PC-3 (cell line): Measurements from ENCODE around the gene SEC24B. TPM values are rescaled to one million over a fixed set of nuclear protein-coding genes. Genes with fewer than 3 reads are reported as not detected.

ENCODE experiments used
- ATAC-seq: fragments of 200-7000 bp; cut with Tn5 transposase; 2 replicates; pipeline ENCODE4 v1.9.1; 2020; ENCODE audit warnings: mild to moderate bottlenecking, moderate library complexity
- BruUV-seq: library from RNA; stranded (reverse); fragments of 400-500 nt; replicated peaks from 2 replicates; lab custom pipeline; 2021; lab: Mats Ljungman, UMichigan
- CTCF ChIA-PET: fragments of 300-600 bp; sonication (Branson Sonifier 250); formaldehyde crosslinking; loops from one replicate; lab custom pipeline; 2022; ENCODE audit warnings: antibody characterized with exemption; lab: Charles Lee
- POLR2A ChIA-PET: fragments of 300-600 bp; sonication (Branson Sonifier 250); formaldehyde crosslinking; loops from one replicate; lab custom pipeline; 2022; ENCODE audit warnings: antibody characterized with exemption; ENCODE audit not compliant: unreplicated experiment; lab: Charles Lee
- DNase-seq: peaks from one replicate; pipeline ENCODE4 v3.0.0-alpha.2; 2015
- H2AFZ ChIP-seq: fragments of 300-600 bp; sonication (generic); 2 replicates; pipeline ENCODE4 v1.6.0; 2016; ENCODE audit warnings: antibody characterized with exemption, low read length
- H3F3A ChIP-seq: fragments of 300-600 bp; sonication (generic); one replicate; pipeline ENCODE4 v1.6.0; 2017; ENCODE audit warnings: antibody characterized with exemption, low read length, control low read depth, mild to moderate bottlenecking; ENCODE audit not compliant: unreplicated experiment
- H3K27ac ChIP-seq: fragments of 300-600 bp; sonication (generic); 2 replicates; pipeline ENCODE4 v1.5.1; 2016; ENCODE audit warnings: mild to moderate bottlenecking, low read length
- H3K27me3 ChIP-seq: fragments of 300-600 bp; sonication (generic); 2 replicates; pipeline ENCODE4 v1.6.1; 2016; ENCODE audit warnings: low read length, mixed read lengths
- H3K36me3 ChIP-seq: fragments of 300-600 bp; sonication (generic); 2 replicates; pipeline ENCODE4 v1.6.1; 2016; ENCODE audit warnings: low read depth, mixed run types, low read length, mixed read lengths
- H3K4me1 ChIP-seq: fragments of 300-600 bp; sonication (generic); 2 replicates; pipeline ENCODE4 v1.5.1; 2016; ENCODE audit warnings: low read length; ENCODE audit not compliant: insufficient read depth
- H3K4me2 ChIP-seq: fragments of 300-600 bp; sonication (generic); 2 replicates; pipeline ENCODE4 v1.6.0; 2016; ENCODE audit warnings: low read length
- H3K4me3 ChIP-seq: fragments of 300-600 bp; sonication (generic); 2 replicates; pipeline ENCODE4 v1.5.1; 2016; ENCODE audit warnings: mild to moderate bottlenecking, low read length, mixed read lengths
- H3K79me2 ChIP-seq: fragments of 300-600 bp; sonication (generic); 2 replicates; pipeline ENCODE4 v1.6.1; 2017; ENCODE audit warnings: low read length, mixed read lengths
- H3K9ac ChIP-seq: fragments of 300-600 bp; sonication (generic); 2 replicates; pipeline ENCODE4 v1.6.0; 2016; ENCODE audit warnings: mild to moderate bottlenecking, low read length
- H3K9me2 ChIP-seq: fragments of 300-600 bp; sonication (generic); replicated peaks from 2 replicates; pipeline ENCODE4 v1.6.1; 2016; ENCODE audit warnings: mixed run types, low read length, mixed read lengths
- H3K9me3 ChIP-seq: fragments of 300-600 bp; sonication (generic); 2 replicates; pipeline ENCODE4 v1.6.1; 2016; ENCODE audit warnings: low read length, mixed read lengths
- H4K20me1 ChIP-seq: fragments of 300-600 bp; sonication (generic); 2 replicates; pipeline ENCODE4 v1.6.1; 2016; ENCODE audit warnings: low read length, mixed read lengths
- CTCF ChIP-seq: fragments of 300-600 bp; sonication (generic); conservative IDR thresholded peaks from 2 replicates; pipeline ENCODE4 v1.5.1; 2017; ENCODE audit warnings: antibody characterized with exemption, low read depth, mild to moderate bottlenecking, low read length
- EZH2 ChIP-seq: fragments of 300-600 bp; sonication (generic); IDR thresholded peaks from one replicate; pipeline ENCODE4 v1.6.1; 2017; ENCODE audit warnings: antibody characterized with exemption, mild to moderate bottlenecking, low read length; ENCODE audit not compliant: unreplicated experiment
- EZH2phosphoT487 ChIP-seq: fragments of 300-600 bp; sonication (generic); IDR thresholded peaks from 2 replicates; pipeline ENCODE4 v1.6.1; 2018; ENCODE audit warnings: mild to moderate bottlenecking, antibody characterized with exemption, low read length, borderline replicate concordance
- intact Hi-C: fragments of 100-400 bp; cut with micrococcal nuclease; formaldehyde crosslinking; loops from 2 replicates; pipeline ENCODE4 v1.9.0; 2023
- total RNA-seq: library from RNA; depleted of rRNA; stranded (reverse); fragments of >200 nt; gene quantifications from 2 replicates; pipeline ENCODE4 v1.2.3, GENCODE V29; 2014

SEC24B gene
- total RNA-seq, 1 experiment from 2014 or later = 11.3 TPM

DNA sequence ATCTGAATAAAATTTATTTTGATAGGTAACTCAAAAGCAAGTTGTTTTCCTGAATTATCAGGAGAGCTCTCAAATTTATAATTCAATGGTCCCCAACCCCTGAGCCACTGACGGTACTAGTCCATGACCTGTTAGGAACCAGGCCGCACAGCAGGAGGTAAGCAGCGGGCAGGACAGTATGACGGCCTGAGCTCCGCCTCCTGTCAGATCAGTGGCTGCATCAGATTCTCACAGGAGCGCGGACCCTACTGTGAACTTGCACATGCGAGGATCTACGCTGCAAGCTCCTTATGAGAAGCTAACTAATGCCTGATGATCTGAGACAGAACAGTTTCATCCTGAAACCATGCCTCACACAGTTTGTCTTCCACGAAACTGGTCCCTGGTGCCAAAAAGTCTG, 37.9 kb upstream of the SEC24B start:
- CTCF ChIA-PET = no interaction called here
- no peak for ATAC-seq
- no peak overlapping the region for H2AFZ ChIP-seq

GRCh38 chr4:109398928-109399327, 34.7 kb upstream of the SEC24B start:
- H3K4me1 ChIP-seq = no peaks in the 10 kb centered on the region
- CTCF ChIA-PET = no interaction called here
- intact Hi-C loops = no loop called here

More for the DNA sequence above, 37.9 kb upstream of the SEC24B start:
- POLR2A ChIA-PET = no interaction called here
- DNase-seq = no peak
- no peaks in the 10 kb centered on the region for H3K4me1 ChIP-seq
- no peaks in the 10 kb centered on the region for H4K20me1 ChIP-seq
- H3K4me2 ChIP-seq = no peak overlapping the region
- H3K27me3 ChIP-seq = peaks cover 10% of the 10 kb centered on the region
- H3F3A ChIP-seq = no peaks in the 10 kb centered on the region
- H3K9me3 ChIP-seq = no peaks in the 10 kb centered on the region
- no peak overlapping the region for H3K27ac ChIP-seq
- no peaks in the 10 kb centered on the region for H3K9me2 ChIP-seq
- no peak overlapping the region for H3K4me3 ChIP-seq
- H3K79me2 ChIP-seq = no peaks in the 10 kb centered on the region
- intact Hi-C loops = no loop called here
- TF ChIP-seq EZH2 = no peak
- TF ChIP-seq EZH2phosphoT487 = no peak
- no peak for TF ChIP-seq CTCF
- no peak overlapping the region for H3K9ac ChIP-seq
- H3K36me3 ChIP-seq = no peaks in the 10 kb centered on the region
- no TSS peak for BruUV-seq

More at GRCh38 chr4:109398928-109399327, 34.7 kb upstream of the SEC24B start:
- H3K9me2 ChIP-seq = no peaks in the 10 kb centered on the region
- H3F3A ChIP-seq = no peaks in the 10 kb centered on the region
- no peak for ATAC-seq
- H3K4me2 ChIP-seq = no peak overlapping the region
- H3K9ac ChIP-seq = no peak overlapping the region
- TF ChIP-seq CTCF = no peak
- no peak for TF ChIP-seq EZH2phosphoT487
- TF ChIP-seq EZH2 = no peak
- no peak overlapping the region for H3K4me3 ChIP-seq
- BruUV-seq = no TSS peak
- H3K9me3 ChIP-seq = no peaks in the 10 kb centered on the region
- POLR2A ChIA-PET = no interaction called here
- peaks cover 34% of the 10 kb centered on the region for H3K27me3 ChIP-seq
- H3K36me3 ChIP-seq = no peaks in the 10 kb centered on the region
- DNase-seq = no peak
- H3K27ac ChIP-seq = no peak overlapping the region
- H4K20me1 ChIP-seq = no peaks in the 10 kb centered on the region
- H2AFZ ChIP-seq = no peak overlapping the region
- no peaks in the 10 kb centered on the region for H3K79me2 ChIP-seq
